Fibroblast of the aortic adventitia (primary cell): ENCODE measurements around the gene RUNDC3A. TPM values are rescaled to one million over a fixed set of nuclear protein-coding genes. Genes with fewer than 3 reads are reported as not detected.

Experiments
- DNase-seq: peaks from one replicate; pipeline ENCODE4 v3.0.0-alpha.2; 2010; ENCODE audit warnings: low read depth
- H3K4me3 ChIP-seq: 2 replicates; pipeline ENCODE4 v1.5.1; 2011; ENCODE audit warnings: low read depth, mild to moderate bottlenecking, control low read depth, low read length, moderate library complexity
- total RNA-seq: library from RNA; depleted of rRNA; stranded (reverse); fragments of >200 nt; gene quantifications from 2 replicates; pipeline ENCODE4 v1.2.3, GENCODE V29; 2012; ENCODE audit warnings: low replicate concordance
- TF ChIP-seq, protein P1 (sequence below): IDR thresholded peaks from 2 replicates; pipeline ENCODE4 v1.5.1; 2011; ENCODE audit warnings: mild to moderate bottlenecking, low read length, control low read depth, inconsistent platforms; ENCODE audit not compliant: insufficient read depth

RUNDC3A gene
- total RNA-seq, 1 donor, result not detected

DNA sequence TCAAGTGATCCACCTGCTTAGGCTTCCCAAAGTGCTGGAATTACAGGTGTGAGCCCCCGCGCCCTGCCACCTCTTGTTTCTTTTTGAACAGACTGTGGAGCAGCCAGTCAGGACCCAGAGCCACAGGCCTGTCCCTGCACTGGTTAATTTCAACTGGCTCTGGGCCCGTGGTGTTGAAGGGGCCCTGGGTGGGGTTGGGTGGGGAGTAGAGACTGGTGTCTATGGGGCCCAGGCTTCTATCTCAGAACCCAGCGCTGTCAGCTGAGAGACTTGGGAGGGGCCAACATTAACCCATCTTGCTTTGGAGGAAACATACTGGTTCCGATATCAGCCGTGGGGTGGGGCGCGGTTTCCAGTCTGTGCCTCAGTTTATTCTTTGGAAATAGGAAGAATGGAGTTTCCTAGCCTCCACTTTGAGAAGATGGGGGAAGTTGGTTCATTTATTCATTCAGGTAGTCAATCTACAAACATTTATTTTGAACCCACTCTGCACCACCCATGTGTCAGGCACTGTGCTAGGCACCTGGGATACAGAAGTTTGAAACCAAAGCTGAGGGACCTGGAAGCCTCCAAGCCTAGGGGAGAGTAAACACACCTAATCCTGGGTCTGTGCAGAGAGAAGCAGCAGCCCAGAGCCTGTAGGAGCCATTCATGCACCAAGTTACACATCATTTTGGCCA lies 24.9 kb upstream of the RUNDC3A start:
- no peak for DNase-seq
- TF ChIP-seq, protein P1, sequence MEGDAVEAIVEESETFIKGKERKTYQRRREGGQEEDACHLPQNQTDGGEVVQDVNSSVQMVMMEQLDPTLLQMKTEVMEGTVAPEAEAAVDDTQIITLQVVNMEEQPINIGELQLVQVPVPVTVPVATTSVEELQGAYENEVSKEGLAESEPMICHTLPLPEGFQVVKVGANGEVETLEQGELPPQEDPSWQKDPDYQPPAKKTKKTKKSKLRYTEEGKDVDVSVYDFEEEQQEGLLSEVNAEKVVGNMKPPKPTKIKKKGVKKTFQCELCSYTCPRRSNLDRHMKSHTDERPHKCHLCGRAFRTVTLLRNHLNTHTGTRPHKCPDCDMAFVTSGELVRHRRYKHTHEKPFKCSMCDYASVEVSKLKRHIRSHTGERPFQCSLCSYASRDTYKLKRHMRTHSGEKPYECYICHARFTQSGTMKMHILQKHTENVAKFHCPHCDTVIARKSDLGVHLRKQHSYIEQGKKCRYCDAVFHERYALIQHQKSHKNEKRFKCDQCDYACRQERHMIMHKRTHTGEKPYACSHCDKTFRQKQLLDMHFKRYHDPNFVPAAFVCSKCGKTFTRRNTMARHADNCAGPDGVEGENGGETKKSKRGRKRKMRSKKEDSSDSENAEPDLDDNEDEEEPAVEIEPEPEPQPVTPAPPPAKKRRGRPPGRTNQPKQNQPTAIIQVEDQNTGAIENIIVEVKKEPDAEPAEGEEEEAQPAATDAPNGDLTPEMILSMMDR, result no peak
- no peak overlapping the region for H3K4me3 ChIP-seq

DNA sequence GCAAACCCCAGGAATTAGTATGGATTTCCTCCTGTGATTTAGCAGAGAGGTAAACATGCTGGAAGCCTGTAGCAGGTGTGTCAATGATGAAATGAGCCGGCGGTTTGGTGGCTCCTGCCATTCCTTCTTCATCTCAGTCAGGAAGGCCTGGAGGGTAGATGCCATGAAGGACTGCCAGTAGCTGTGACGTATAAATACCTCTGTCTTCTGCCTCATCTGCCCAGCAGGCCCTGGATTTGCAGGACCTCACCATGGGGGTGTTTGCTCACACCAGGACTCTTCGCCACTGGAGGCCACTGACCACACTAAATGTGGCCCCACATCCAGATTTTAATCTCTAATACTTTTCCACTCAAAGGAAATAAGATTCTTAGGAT lies 24.4 kb upstream of the RUNDC3A start:
- TF ChIP-seq, protein P1, result no peak
- H3K4me3 ChIP-seq, result no peak overlapping the region
- no peak for DNase-seq

DNA sequence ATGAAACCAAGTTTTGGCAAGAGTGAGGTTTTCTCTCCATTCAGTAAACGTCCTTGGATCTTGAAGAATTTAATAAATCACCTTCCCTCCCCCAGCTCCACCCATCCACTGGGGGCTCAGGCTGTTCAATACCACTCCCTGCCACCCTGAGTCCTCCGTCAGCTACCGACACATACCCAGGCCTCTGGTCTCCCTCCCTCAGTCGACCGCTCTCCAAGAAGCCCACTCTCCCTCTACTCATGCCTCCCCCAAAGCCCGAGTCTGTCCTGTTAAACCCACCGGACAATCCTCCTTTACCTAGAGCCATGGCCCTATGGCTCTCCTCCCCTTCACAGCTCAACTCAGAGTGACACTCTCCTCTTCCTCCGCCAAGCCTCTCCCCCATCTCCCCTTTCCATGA lies 20.8 kb upstream of the RUNDC3A start:
- TF ChIP-seq, protein P1, result no peak
- no peak overlapping the region for H3K4me3 ChIP-seq
- no peak for DNase-seq

DNA sequence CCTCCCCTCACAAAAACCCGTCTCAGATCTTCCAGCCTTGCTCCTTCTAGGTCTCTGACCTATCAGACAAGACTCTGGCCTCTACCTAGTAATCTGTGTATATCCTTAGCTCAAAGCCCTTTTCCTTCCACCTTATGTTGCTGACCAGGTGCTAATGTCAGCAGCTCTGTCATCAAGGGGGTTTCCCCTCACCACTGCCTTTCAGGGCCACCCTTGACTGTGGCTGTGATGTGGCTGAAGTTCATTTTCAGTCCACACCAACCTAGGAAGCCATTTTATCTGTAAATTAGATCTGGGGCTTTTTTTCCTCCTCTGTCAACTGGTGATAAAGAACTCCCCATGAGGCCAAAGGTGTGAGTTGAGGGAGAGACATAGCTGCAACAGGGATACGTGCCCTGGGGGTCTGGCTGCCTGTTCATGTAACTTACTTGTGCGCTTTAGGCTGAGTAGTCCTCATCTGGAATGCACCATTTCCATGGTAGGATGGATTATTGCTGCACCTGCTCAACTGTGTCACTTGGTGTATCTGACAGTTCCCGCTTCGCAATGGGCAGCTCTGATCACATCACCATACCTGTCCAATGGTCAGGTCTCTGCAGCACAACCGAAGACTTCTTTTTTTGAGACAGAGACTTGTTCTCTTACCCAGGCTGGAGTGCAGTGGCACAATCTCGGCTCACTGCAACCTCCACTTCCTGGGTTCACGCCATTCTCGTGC lies 14.7 kb upstream of the RUNDC3A start:
- TF ChIP-seq, protein P1, result no peak
- no peak for DNase-seq
- H3K4me3 ChIP-seq, result no peak overlapping the region

DNA sequence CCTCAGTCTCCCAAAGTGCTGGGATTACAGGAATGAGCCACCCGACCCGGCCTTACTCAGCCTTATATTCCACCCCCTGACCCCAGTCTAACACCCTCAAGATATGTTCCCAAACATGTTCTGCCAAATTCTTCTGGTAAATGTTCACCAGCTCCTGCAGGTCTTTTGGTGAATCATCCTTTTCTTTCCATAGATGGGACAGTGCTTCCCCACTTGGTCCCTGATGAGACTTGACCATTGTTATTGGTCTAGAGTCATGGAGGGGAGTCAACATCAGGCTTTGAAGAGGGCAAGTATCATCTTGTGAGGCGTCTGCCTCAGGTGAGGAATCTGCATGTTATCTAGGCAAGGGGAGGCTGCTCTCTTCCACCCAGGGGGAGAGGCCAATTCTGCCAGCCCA lies 10.4 kb upstream of the RUNDC3A start:
- H3K4me3 ChIP-seq, result no peak overlapping the region
- DNase-seq, result no peak
- TF ChIP-seq, protein P1, result no peak

DNA sequence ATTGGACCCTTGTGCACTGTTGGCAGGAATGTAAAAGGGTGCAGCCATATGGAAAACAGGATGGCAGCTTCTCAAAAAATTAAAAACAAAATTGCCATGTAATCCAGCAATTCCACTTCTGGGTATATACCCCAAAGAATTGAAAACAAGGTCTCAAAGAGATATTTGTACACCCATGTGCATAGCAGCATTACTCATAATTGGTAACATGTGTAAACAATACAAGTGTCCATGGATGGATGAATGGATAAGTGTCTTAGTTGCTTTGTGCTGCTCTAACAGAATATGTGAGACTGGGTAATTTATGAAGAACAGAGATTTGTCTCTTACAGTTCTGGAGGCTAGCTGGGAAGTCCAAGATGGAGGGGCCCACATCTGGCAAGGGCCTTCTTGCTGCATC lies 3.8 kb upstream of the RUNDC3A start:
- H3K4me3 ChIP-seq, result no peak overlapping the region
- DNase-seq, result no peak
- TF ChIP-seq, protein P1, result no peak
